ENCODE data around the gene BDH1.

The BDH1 gene

GRCh38 chr3:197510642-197511018, 45.1 kb downstream of the BDH1 start:
- H3K4me3 Mint-ChIP-seq: no peak overlapping the region
- H3K9me3 Mint-ChIP-seq: no peaks in the 10 kb centered on the region
- H3K27me3 Mint-ChIP-seq: no peaks in the 10 kb centered on the region
- peaks cover 10% of the 10 kb centered on the region for H3K36me3 Mint-ChIP-seq
- no peaks in the 10 kb centered on the region for H3K4me1 Mint-ChIP-seq
- H3K27ac Mint-ChIP-seq: no peak overlapping the region

- no peaks in the 10 kb centered on the region for H3K4me1 Mint-ChIP-seq
- H3K4me3 Mint-ChIP-seq: peak overlapping the region; percentile 36
- H3K27me3 Mint-ChIP-seq: no peaks in the 10 kb centered on the region
- H3K9me3 Mint-ChIP-seq: no peaks in the 10 kb centered on the region
- peaks cover 7% of the 10 kb centered on the region for H3K36me3 Mint-ChIP-seq
- H3K27ac Mint-ChIP-seq: no peak overlapping the region
These were observed 46.6 kb downstream of the BDH1 start for GRCh38 chr3:197508924-197509775.

DNA sequence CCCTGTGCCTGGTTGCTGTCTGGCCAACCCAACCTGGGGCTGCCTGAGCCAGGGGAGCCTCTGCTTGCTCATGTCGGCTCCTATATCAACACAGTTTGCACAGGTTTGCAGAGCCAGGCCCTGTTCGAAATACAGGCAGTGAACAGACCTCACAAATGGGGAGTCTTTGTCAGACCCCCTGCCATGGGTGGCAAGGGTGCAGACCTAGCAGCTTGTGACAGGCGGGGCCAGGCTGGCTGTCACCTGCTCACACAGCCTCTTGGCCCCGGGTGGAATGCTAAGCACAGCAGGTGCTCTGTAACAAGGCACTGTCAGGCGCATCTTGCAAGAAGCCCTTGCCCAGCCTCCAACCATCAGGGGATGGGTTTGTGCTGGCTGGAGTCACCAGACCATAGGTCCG, 47.3 kb downstream of the BDH1 start:
- no peaks in the 10 kb centered on the region for H3K9me3 Mint-ChIP-seq
- peaks cover 4% of the 10 kb centered on the region for H3K36me3 Mint-ChIP-seq

DNA sequence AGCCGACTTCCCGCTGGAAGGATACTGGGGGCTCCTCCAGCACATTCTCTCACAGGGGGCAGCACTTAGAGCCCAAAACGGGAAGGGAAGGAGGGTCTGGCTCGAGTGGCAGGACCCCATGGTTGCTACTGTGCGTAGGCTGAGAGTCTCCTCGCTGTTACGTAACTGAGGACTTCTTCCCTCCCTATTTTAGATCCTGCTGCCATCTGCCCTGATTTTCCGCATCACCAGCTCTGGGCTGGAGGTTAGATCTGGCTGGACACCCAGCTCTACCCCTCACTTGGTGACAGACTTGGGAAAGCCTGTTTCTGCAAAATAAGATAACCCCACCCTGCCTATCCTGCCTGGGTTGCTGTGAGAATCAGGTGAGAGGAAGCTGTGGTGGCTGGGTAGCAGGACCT, 47.7 kb downstream of the BDH1 start:
- H3K4me1 Mint-ChIP-seq: no peaks in the 10 kb centered on the region
- H3K27me3 Mint-ChIP-seq: no peaks in the 10 kb centered on the region
- no peaks in the 10 kb centered on the region for H3K9me3 Mint-ChIP-seq
- H3K4me3 Mint-ChIP-seq: no peak overlapping the region
- peaks cover 4% of the 10 kb centered on the region for H3K36me3 Mint-ChIP-seq
- no peak overlapping the region for H3K27ac Mint-ChIP-seq

More for the DNA sequence above, 47.3 kb downstream of the BDH1 start:
- no peak overlapping the region for H3K27ac Mint-ChIP-seq
- no peaks in the 10 kb centered on the region for H3K27me3 Mint-ChIP-seq
- no peak overlapping the region for H3K4me3 Mint-ChIP-seq
- H3K4me1 Mint-ChIP-seq: no peaks in the 10 kb centered on the region

GRCh38 chr3:197507541-197507940, 48.2 kb downstream of the BDH1 start:
- no peak overlapping the region for H3K27ac Mint-ChIP-seq
- no peaks in the 10 kb centered on the region for H3K27me3 Mint-ChIP-seq
- H3K36me3 Mint-ChIP-seq: peaks cover 3% of the 10 kb centered on the region
- no peak overlapping the region for H3K4me3 Mint-ChIP-seq
- no peaks in the 10 kb centered on the region for H3K9me3 Mint-ChIP-seq
- H3K4me1 Mint-ChIP-seq: no peaks in the 10 kb centered on the region

GRCh38 chr3:197507081-197507480, 48.7 kb downstream of the BDH1 start:
- Mint-ChIP-seq H3K27ac (no peak overlapping the region), H3K4me1 (no peaks in the 10 kb centered on the region), H3K4me3 (no peak overlapping the region), H3K27me3 (no peaks in the 10 kb centered on the region), H3K9me3 (no peaks in the 10 kb centered on the region), H3K36me3 (peaks cover 1% of the 10 kb centered on the region)

- H3K9me3 Mint-ChIP-seq: no peaks in the 10 kb centered on the region
- H3K4me3 Mint-ChIP-seq: no peak overlapping the region
- H3K27ac Mint-ChIP-seq: peak overlapping the region; percentile 12
- no peaks in the 10 kb centered on the region for H3K36me3 Mint-ChIP-seq
- H3K27me3 Mint-ChIP-seq: no peaks in the 10 kb centered on the region
- H3K4me1 Mint-ChIP-seq: no peaks in the 10 kb centered on the region
These were observed 49.8 kb downstream of the BDH1 start for GRCh38 chr3:197505796-197506548.

DNA sequence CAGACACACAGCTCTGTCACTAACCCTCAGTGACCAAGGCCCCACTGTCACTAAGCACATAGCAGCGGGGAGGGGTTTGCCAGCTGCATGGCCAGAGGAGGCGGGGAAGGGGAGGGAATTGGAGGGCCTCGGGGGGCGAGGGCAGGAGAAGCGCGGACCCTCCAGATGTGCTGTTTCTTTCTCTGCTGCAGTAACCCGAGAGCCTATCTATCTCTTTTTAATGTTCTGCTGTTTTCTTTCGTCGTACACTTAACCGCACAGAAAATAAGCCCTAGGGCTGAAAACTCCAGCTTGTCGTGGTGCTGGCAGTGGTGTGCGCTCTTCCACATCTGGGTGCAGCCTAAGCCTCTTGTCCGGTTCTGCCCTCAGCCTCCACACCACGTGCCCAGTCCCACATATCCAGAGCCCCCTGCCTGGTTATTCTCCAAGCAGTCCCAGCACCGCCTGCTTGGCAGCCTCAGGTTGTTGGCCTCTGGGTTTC, 51.1 kb downstream of the BDH1 start:
- Mint-ChIP-seq H3K9me3 (no peaks in the 10 kb centered on the region), H3K36me3 (no peaks in the 10 kb centered on the region), H3K4me3 (no peak overlapping the region), H3K4me1 (no peaks in the 10 kb centered on the region), H3K27ac (no peak overlapping the region), H3K27me3 (no peaks in the 10 kb centered on the region)

DNA sequence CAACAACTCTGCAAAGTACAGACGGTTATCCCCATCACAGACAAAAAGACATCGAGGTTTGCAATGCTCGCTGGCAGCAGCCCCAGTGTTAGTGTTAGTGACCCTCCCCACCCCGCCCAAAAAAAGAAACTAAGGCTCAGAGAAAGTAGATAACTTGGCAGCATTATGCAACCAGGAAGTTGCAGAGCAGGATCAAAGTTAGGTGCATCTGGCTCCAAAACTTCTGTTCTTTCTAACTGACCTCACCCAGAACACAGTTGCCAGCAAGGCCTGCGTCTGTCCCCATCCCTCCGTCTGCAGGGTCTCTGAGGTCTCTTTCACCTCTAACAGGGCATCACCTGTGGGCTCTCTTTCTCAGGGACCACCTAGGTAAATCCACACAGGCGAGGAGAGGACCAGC, 51.5 kb downstream of the BDH1 start:
- no peaks in the 10 kb centered on the region for H3K4me1 Mint-ChIP-seq
- H3K36me3 Mint-ChIP-seq: no peaks in the 10 kb centered on the region
- H3K27me3 Mint-ChIP-seq: no peaks in the 10 kb centered on the region
- no peak overlapping the region for H3K4me3 Mint-ChIP-seq
- no peak overlapping the region for H3K27ac Mint-ChIP-seq
- H3K9me3 Mint-ChIP-seq: no peaks in the 10 kb centered on the region

DNA sequence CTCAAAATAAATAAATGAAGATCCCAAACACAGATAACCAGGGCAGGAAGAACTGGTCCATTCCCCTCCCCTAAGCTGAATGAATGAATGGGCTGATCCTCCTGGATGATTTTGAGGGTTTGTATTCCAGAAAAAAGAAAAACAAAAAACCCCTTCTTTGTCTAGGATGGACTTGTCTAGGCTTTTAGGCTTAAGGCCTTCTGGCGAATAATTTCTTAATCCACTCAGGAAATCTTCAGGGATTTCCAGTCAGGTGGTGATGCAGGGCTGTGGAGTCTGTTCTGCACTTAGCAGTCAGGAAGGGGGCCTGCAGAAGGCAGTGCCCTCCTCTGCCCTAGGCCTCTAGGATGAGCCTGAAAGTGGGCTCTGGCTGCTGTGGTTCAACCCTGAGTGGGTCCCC, 52.1 kb downstream of the BDH1 start:
- H3K4me1 Mint-ChIP-seq: no peaks in the 10 kb centered on the region
- H3K27me3 Mint-ChIP-seq: no peaks in the 10 kb centered on the region
- H3K36me3 Mint-ChIP-seq: no peaks in the 10 kb centered on the region
- no peak overlapping the region for H3K27ac Mint-ChIP-seq
- H3K4me3 Mint-ChIP-seq: no peak overlapping the region
- no peaks in the 10 kb centered on the region for H3K9me3 Mint-ChIP-seq

DNA sequence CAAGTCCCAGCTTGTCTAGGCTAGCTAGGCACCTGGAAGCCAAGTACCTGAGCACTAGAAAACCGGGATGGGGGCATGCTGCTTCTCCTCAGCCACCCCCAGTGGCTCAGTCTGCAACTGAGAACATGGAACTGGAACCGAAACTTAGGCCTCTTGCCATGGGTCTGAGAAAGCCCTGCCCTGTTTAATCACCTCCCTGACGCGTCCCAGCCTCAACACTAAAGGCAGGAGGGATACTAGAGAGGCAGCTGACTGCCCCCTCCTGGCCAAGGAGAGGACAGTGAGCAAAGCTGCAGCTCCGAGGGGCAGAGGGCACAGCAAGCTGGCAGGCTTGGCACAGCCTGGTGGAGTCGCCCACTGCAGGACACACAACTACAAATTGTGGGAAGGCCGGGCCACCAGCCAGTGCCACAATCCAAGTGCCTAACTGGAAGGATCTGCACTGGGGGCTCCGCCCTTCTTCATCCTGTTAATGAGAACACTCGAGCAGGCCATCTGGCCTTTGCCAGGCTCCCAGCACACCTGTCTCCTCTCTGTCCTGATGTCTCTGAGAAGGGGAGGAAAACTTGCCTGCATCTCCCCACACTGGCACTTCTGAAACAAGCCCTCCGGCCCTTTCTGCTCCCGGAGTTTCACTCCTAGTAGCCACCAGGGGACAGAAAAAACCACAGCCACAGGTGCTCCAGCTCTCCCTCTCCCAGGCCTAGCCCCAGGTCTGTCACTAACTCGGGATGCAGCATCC, 53.7 kb downstream of the BDH1 start:
- H3K27me3 Mint-ChIP-seq: no peaks in the 10 kb centered on the region
- no peak overlapping the region for H3K27ac Mint-ChIP-seq
- no peaks in the 10 kb centered on the region for H3K36me3 Mint-ChIP-seq
- no peak overlapping the region for H3K4me3 Mint-ChIP-seq
- no peaks in the 10 kb centered on the region for H3K9me3 Mint-ChIP-seq
- no peaks in the 10 kb centered on the region for H3K4me1 Mint-ChIP-seq

DNA sequence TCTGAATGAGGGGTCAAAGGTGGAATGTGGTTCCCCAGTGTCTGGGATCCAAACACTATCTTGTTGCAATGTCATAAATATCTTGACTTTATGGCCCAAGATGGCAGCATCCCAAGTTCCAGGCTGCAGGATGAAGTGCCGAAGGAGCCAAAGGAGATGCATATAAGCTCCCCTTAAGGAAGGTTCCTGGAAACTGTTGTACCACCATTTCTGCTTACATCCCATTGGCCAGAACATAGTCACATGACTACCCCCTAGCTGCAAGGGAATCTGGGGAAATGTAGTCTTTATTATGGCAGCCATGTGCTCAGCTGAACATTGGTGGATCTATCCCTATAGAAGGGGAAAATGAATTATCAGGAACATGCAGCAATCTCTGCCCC, 54.3 kb downstream of the BDH1 start:
- H3K9me3 Mint-ChIP-seq: no peaks in the 10 kb centered on the region
- H3K27me3 Mint-ChIP-seq: no peaks in the 10 kb centered on the region

DNA sequence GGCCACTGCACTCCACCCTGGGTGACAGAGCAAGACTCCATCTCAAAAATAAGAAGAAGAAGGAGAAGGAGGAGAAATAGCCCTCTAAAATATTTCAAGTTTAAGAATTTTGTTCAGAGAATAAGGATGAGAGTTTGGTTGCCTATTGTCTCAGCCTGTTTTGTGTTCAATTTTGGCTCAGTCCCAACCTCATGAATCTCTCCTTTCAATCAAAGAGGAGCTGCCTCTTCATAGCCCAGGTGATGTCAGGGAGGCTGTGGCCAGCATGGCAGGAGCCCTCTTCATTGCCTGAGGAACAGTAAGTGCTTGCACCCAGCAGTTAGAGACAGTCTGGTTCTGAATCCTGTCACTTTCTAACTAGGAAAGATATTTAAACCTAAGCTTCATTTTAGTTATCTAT, 55.0 kb downstream of the BDH1 start:
- Mint-ChIP-seq H3K9me3 (no peaks in the 10 kb centered on the region), H3K4me1 (no peaks in the 10 kb centered on the region), H3K36me3 (no peaks in the 10 kb centered on the region), H3K27me3 (no peaks in the 10 kb centered on the region), H3K4me3 (no peak overlapping the region), H3K27ac (no peak overlapping the region)

More for the DNA sequence above, 54.3 kb downstream of the BDH1 start:
- no peak overlapping the region for H3K4me3 Mint-ChIP-seq
- no peaks in the 10 kb centered on the region for H3K36me3 Mint-ChIP-seq
- no peak overlapping the region for H3K27ac Mint-ChIP-seq
- H3K4me1 Mint-ChIP-seq: no peaks in the 10 kb centered on the region

DNA sequence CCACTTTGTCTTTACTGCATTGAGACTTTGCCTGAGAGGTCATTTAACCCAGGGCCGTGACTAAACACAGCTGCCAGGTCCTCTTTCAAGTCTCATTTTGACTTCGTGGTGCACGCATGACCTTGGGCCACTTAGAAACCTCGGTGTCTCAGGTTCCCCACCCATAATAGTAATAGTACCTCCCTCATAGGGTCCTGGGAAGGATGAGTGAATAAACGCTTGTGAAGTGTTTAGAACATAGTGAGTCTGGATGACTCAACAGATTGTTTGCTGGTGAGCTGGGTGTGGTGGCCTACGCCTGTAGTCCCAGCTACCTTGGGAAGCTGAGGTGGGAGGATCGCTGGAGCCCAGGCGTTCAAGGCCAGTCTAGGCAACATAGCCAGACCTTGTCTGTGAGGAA, 56.3 kb downstream of the BDH1 start:
- Mint-ChIP-seq H3K27ac (no peak overlapping the region), H3K36me3 (no peaks in the 10 kb centered on the region), H3K9me3 (no peaks in the 10 kb centered on the region), H3K27me3 (no peaks in the 10 kb centered on the region), H3K4me3 (no peak overlapping the region), H3K4me1 (no peaks in the 10 kb centered on the region)

DNA sequence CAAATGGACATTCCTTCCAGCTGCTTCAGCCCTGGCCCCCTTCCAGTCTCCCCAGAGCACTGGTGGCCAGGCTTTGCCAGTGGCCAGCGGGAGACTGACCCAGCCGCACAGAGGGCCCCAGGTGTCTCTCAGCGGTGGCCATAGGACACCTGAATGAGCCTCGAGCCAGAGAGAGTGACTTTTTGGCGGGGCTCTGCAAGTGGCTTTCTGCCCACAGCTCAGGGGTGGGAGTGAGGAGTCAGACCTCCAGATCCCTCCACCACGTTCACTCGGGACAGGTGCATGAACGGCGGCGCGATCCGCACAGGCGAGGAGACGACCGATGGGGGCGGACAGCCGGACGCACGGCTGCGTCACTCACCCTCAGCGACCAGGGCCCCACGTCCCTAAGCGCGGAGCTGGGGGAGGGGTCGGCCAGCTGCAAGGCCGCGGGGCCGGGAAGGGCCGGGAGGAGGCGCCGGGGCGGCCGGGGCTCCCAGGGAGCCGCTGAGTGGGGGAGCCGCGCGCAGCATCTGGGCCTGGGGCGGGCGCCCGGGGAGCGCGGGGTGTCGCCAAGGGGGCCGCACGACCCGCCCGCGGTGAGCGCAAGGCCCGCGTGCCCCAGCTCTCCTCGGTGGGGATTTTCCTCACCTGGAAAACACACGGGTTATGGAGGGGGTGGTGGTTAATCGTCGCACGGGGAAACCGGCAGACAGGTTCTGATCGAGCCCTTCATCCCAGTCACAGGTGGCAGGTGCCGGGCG, 57.1 kb downstream of the BDH1 start:
- H3K9me3 Mint-ChIP-seq: no peaks in the 10 kb centered on the region
- no peaks in the 10 kb centered on the region for H3K36me3 Mint-ChIP-seq
- H3K27ac Mint-ChIP-seq: no peak overlapping the region
- no peaks in the 10 kb centered on the region for H3K4me1 Mint-ChIP-seq
- H3K4me3 Mint-ChIP-seq: no peak overlapping the region
- H3K27me3 Mint-ChIP-seq: no peaks in the 10 kb centered on the region

Measured in activated naive CD4-positive, alpha-beta T cell treated with anti-CD3 and anti-CD28 coated beads, Interleukin-2, amount 50 U/mL, for 24 hours (primary cell).